Activated CD4-positive, alpha-beta T cell treated with anti-CD3 and anti-CD28 coated beads, Interleukin-2, amount 50 U/mL, for 24 hours (primary cell): Measurements from ENCODE around the gene CARS2.
"Not testable (repeated sequence)": the region's sequence is repeated elsewhere in the genome, so short reads cannot be mapped to it uniquely, and the experiment has no call there.

Experiments
- DNase-seq, 2 donors: peaks; one replicate each; pipeline ENCODE4 v3.0.0-alpha.2; 2020; ENCODE audit warnings: low read depth in 1 of 2, low spot score in 1 of 2

The CARS2 gene, protein sequence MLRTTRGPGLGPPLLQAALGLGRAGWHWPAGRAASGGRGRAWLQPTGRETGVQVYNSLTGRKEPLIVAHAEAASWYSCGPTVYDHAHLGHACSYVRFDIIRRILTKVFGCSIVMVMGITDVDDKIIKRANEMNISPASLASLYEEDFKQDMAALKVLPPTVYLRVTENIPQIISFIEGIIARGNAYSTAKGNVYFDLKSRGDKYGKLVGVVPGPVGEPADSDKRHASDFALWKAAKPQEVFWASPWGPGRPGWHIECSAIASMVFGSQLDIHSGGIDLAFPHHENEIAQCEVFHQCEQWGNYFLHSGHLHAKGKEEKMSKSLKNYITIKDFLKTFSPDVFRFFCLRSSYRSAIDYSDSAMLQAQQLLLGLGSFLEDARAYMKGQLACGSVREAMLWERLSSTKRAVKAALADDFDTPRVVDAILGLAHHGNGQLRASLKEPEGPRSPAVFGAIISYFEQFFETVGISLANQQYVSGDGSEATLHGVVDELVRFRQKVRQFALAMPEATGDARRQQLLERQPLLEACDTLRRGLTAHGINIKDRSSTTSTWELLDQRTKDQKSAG

DNA sequence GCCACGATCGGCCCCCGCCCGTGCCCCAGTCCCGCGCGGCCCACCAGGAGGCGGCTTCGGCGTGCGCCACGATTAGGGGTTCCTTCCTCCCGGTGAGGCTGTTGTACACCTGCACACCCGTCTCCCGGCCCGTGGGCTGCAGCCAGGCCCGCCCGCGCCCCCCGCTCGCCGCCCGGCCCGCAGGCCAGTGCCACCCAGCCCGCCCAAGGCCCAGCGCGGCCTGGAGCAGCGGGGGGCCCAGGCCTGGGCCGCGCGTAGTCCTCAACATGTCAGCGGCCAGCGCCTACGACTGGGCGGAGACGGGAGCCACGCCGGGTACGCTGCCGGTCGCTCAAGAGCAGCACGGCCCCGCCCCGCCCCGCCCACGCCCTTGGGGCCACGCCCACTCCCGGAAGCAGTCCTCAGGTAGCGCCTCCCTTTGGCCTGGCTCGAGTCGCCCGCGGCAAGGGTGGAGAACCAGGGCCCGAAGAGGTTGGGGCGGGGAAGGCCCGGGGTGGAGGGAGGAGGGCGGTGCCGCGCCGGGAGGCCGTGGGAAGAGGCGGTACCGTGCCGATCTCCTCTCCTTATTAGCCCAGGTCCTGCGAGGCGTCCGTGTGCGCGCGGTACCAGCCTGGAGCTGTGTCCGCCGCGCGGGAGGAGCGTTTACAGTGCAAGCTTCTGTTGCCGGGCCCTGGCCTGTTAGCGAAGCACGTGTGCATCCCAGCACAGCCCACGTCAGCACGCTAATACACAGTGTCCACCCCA is at the start of gene CARS2:
Gene CARS2, minus strand, starts transcription at position 291 of the 744 bp plus-strand sequence. Its CDS starts 23 bp downstream, at position 268.
- DNase-seq: peak; percentile 90 to 92

DNA sequence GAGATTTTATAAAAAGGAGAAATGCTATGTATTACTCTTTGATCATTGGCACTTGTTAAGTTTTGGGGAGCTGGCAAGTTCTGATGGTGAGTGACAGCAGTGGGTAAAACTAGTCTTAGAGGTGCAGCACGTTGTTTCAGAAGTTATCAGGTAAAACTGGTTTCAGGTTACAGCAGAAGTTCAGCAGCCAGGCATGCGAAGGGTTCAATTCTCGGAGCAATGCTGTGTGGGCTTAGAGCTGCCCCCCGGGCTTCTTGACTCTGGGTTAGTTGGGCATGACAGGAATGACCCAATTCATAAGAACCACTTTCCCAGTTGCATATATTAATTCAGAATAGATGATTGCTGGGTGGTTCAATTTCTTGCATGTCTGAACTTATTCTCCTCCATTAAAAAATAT is 42.4 kb upstream of the CARS2 start:
- DNase-seq: no peak

DNA sequence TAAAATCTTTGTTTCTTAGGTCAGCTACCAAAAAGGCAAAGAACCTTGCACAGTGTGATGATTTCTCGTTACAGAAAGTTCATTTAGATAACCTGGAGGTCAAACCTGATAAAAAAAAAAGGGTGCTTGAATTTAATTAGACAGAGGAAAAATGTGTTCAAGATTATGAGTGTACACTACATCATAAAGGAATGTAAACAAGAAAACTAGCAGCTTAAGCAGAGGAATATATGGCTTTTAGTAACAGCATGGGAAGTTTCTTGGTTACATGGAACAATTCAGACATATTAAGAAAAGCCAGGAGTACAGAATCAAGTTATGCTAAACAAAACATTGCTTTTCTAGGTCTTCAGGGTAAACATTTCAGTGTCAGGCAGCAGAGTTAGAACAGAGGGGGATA is 40.5 kb upstream of the CARS2 start:
- no peak for DNase-seq

DNA sequence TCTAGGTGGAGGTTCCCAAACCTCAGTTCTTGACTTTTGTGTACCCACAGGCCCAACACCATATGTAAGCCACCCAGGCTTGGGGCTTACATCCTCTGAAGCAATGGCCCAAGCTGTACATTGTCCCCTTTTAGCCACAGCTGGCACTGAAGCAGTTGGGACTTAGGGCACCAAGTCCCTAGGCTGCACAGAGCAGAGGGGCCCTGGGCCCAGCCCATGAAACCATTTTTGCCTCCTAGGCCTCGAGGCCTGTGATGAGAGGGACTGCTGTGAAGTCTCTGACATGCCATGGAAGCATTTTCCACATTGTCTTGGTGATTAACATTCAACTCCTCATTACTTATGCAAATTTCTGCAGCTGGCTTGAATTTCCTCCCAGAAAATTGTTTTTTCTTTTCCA is 37.8 kb upstream of the CARS2 start:
- no peak for DNase-seq

DNA sequence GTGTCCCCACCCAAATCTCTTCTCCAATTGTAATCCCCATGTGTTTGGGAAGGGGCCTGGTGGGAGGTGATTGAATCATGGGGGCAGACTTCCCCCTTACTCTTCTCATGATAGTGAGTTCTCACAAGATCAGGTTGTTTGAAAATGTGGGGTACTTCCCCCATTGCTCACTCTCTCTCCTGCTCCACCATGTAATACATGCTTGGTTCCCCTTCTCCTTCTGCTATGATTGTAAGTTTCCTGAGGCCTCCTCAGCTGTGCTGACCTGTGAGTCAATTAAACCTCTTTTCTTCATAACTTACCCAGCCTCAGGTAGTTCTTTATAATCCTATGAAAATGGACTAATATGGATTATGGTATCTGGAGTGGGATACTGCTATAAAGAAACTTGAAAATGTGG is 31.6 kb upstream of the CARS2 start:
- DNase-seq: no peak

DNA sequence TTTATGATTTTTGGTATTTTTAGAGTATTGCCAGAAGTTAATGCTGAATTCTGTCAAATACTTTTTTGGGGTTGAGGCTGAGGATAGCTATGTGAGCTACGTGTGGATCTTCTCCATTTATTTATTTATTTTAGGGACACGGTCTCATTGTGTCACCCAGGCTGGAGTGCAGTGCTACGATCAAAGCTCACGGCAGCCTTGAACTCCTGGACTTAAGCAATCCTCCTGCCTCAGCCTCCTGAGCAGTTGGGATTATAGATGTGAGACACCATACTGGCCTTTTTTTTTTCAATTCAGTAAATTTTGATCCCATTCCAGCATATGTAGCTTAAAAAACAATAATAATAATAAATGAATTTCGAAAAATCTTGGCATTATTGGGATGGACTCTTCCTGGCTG is 28.6 kb upstream of the CARS2 start:
- no peak for DNase-seq

DNA sequence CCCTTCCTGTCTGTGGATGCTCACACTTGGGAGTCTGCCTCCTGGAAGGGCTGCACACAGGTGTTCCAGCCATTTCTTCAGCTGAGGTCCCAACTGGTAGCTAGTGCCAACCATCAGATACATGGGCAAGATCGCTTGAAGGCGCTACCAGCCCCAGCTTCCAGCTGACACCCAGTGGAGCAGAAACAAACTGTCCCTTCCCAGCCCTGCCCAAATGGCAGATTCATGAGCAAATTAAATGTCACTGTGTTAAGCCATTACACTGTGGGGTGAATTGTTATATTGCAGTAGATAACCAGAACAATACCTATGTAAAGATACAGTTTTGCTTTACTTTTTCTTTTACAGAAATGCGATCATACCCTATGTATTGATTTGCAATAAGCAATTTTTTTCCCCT is 25.2 kb upstream of the CARS2 start:
- no peak for DNase-seq

DNA sequence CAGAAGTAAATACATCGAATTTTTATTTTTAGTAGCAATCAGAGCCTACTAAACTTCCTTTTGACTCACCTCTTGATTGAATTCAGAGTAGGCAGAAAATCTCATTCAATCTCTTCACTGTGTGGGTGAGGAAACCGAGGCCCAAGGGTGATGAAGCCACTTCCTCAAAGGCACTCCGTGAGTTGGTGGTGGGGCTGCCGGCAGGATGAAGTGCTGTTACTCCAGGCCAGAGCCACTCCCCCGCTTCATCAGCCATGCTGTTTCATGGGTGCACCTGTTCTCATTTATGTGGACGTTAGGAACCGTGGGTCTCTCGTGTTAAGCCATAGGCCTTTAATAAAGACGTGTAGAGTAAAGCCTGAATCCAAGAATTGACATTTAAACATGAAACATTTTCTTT is 20.8 kb upstream of the CARS2 start:
- peak; percentile 13 to 41 for DNase-seq

DNA sequence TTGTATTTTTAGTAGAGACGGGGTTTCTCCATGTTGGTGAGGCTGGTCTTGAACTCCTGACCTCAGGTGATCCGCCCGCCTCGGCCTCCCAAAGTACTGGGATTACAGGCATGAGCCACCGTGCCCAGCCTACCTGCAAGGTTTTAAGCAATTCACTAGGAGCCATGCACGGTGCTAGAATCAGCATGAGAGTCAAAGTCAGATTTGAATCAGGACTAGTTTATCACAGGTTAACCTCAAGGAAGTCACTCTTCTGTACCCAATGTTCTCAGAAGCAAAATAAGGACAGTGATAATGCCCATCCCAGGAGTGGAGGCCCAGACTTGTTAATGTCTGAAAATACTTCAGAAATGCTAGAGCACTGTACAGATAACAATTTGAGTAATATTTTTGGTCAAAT is 20.2 kb upstream of the CARS2 start:
- DNase-seq: not testable (repeated sequence)

DNA sequence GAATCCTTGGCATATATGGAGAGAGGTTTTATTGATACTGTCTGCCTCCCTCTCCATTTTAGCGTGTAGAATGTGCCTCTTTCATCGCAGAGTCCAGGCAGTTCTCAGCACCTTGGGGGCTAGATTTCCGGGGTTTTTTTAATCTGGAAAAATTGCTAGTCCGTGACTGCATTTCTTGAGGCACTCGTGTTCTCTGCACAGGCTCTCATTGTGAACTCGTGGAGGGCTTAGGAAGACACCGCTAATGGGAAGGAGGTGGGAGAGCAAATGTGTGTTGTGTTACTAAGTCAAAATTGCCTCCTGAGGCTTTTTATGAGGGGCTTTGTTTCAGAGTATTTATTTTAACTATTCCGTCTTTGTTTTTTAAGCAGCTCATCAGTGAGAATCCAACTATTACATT is 17.7 kb upstream of the CARS2 start:
- no peak for DNase-seq

DNA sequence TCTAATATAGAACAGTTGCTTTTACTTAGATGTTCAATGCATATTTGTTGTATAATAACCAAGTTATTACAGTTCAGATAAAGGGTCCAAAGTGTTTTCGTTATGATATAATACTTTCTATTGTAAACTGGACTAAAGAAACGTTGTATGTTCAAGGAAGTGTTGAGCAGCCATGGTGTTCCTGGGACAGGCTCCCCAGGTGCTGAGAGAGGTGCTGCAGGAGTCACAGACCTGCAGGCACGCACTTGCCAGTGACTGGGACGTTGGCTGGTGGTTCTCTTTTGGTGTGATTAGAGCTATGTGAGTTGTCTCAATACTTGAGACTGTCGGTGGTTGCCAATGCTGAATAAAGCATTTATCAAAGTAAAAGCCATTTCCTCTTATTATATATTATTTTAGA is 17.1 kb upstream of the CARS2 start:
- no peak for DNase-seq

DNA sequence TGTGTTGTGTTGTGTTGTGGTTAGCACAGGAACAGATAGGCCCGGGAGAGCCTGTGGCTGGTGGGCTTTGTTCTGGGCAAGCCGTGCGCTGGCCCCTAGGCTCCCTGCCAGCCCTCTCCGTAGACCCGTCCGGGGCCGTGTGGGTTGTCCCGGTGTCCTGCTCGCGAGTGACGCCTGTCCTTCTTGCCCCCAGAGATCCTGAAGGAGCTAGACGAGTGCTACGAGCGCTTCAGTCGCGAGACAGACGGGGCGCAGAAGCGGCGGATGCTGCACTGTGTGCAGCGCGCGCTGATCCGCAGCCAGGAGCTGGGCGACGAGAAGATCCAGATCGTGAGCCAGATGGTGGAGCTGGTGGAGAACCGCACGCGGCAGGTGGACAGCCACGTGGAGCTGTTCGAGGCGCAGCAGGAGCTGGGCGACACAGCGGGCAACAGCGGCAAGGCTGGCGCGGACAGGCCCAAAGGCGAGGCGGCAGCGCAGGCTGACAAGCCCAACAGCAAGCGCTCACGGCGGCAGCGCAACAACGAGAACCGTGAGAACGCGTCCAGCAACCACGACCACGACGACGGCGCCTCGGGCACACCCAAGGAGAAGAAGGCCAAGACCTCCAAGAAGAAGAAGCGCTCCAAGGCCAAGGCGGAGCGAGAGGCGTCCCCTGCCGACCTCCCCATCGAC is 13.3 kb upstream of the CARS2 start:
- no peak for DNase-seq

DNA sequence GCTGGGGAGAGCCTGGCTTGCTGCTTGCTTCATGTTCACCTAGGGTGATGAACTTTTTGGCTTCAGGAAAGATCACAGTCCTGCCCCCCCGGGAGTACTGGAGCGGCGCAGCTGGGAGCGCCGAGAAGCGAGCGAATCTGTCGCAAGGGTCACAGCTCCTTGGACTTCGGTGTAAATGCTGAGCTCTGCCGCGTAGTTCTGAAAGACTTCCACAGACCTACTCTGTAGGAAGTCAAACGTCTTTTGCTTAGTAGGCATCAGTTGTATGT is 10.3 kb upstream of the CARS2 start:
- DNase-seq: no peak

DNA sequence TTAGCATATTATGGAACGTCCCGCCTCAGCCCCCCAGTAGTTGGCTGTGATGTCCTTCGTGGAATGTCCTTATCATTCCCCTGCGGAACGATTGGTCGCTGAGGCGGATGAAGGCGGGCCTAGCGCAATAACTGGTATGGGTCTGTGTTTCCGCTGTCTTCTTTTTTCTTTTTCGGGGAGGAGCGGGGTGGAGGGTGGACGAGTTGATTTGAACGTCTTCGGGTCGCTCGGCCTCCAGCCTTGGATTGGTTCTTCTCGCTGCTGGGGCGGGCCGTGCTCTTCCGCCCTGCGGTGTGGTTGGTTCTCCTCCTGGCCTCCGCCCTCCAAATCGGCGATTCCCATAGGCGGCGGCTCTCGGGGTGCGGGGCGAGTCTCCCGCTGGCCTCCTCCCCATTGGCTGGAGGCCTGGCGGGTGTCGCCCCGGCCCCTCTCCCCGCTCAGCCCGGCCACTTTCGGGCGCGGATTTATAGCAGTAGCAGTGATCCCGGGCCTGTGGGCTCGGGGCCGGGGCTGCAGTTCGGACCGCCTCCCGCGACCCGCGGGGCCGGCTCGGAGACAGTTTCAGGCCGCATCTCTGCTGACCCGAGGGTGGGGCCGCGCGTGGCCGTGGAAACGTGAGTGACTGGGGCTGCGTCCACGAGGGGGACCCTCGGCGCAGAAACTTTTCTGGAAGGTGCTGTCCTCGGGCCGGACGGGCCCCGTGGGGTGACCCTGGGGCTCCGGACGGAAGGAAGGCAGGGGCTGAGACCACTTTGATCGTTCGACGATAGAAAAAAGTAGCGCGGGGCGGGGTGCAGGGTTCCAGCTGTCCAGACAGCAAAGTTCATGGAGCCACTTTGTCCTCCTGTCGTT is 9.7 kb upstream of the CARS2 start:
- DNase-seq: peak; percentile 85 to 97

DNA sequence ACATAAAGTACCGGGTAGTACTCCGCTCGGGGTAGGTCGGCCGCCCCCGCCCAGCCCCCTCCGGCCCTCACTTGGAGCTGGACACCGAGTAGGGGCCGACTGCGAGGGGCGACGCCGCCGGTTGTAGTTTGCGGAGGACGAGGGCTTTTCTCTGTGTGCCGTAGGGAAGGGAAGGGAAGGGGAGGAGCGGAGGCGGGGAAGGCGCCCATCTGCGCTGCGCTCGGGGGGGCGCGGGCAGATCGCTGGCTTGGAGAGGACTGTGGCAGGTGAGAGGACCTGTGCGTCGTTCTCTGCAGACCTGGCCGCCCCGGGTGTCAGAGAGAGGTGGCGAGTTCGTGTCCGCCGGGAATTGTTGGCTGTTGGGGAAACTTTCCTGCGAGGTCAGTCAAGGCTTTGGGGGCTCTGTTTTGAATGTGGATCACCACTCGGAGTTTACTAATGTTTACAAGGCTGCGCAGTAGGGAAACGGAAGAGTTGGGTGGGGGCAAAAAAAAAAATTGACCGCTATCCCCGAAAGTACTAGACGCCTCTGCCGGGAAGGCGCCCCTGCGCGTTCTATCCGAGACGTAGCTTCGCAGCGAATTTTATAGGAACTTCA is 9.0 kb upstream of the CARS2 start:
- DNase-seq: peak in 1 of 2 donors; percentile 24

DNA sequence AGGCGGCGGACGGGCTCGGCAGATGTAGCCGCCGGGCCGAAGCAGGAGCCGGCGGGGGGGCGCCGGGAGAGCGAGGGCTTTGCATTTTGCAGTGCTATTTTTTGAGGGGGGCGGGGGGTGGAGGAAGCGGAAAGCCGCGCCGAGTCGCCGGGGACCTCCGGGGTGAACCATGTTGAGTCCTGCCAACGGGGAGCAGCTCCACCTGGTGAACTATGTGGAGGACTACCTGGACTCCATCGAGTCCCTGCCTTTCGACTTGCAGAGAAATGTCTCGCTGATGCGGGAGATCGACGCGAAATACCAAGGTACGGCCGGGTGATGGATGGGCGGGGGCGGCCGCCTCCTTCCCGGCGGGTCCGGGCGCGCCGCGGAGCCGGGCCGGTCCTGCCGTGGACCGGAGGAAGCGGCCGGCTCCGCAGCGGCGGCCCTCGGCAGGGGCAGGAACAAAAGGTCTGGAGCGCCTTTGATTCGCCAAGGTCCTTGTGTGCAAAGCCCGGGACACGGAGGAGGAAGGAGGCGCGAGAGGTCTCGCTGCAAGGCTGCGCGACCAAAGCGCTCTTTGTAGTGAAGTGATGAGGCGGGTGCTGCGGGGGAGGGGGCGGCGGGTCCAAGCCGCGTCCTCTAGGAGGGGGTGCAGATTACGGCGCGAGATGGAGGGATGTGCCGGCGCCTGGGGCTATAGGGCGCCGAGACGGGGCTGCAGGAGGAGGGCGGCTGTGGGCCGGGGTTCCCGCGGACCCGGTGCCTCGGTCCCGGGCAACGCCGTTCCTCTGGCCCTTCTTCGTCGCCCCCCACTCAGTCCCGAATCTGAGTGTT is 8.3 kb upstream of the CARS2 start:
- peak; percentile 39 to 51 for DNase-seq

DNA sequence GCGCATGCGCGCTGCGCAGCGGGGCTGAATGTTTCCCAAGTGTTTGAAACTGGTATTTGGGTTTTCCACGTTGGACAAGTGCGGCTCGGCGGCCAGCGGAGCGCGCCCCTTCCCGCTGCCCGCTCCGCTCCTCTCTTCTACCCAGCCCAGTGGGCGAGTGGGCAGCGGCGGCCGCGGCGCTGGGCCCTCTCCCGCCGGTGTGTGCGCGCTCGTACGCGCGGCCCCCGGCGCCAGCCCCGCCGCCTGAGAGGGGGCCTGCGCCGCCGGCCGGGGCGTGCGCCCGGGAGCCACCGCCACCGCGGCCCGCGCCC is 7.7 kb upstream of the CARS2 start, which contains the start of gene ING1:
Gene ING1, plus strand, starts transcription at position 59 of the 311 bp plus-strand sequence. CDS start 450 bp downstream, outside the sequence.
- DNase-seq: no peak

DNA sequence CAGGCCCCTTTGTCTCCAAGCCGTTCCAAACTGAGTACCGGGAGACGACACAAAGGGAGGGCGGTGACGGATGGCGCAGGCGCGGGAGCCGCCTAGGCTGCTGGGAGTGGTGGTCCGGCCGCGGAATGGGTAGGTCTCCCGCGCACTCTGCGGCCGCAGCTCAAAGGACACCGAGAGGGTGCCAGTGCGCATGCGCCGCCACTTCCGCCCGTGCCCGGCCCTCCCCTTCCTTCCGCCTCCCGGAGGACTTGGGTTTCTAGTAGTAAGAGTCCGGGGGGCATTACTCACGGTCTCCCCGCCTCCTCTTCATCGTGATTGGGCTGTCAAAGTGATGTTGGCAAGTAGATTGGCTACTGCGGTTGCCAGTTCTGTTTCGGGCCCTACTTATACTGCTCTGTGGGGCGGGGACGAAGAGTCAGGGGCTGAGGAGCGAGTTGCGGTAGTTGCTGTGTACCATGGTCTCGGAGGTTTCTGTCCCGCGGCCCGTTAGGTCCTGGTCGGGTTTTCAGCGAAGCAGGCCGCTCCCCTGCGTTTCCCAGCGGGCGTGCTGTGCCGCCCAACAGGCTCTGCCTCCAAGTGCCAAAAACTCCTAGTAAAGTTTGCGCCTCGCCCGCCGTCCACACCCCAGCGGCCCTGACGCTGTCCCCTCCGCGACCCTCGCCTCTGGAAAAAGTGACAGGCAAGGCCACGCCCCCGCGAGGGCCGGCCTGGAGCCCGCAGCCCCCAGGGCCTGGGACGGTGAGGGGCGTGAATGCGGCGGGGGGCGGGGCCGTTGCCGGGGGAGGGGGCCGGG is 7.1 kb upstream of the CARS2 start:
- peak; percentile 98 to 99 for DNase-seq
